Gastroesophageal sphincter (tissue), 3 donors: ENCODE results near the gene CCAR1.

Experiments used
- EP300 ChIP-seq: sonication (generic); formaldehyde crosslinking; IDR thresholded peaks from one replicate; pipeline ENCODE4 v1.6.1; 2017; ENCODE audit warnings: antibody characterized with exemption, mild to moderate bottlenecking
- POLR2A ChIP-seq, 2 donors: fragments of 450-650 bp; IDR thresholded peaks; one replicate each; pipeline ENCODE4 v1.6.1; 2017; ENCODE audit warnings: antibody characterized with exemption in 2 of 2, mild to moderate bottlenecking in 2 of 2, moderate library complexity in 1 of 2
- TF ChIP-seq, protein P1 (sequence below), 4 experiments: fragments of 200-600 bp in 2 of 4; fragments of 450-650 bp in 2 of 4; sonication (generic) in 1 of 4; IDR thresholded peaks; one replicate each; pipeline ENCODE4 v1.5.1; 2017 to 2019; ENCODE audit warnings: antibody characterized with exemption in 4 of 4, mild to moderate bottlenecking in 2 of 4, moderate library complexity in 2 of 4

DNA sequence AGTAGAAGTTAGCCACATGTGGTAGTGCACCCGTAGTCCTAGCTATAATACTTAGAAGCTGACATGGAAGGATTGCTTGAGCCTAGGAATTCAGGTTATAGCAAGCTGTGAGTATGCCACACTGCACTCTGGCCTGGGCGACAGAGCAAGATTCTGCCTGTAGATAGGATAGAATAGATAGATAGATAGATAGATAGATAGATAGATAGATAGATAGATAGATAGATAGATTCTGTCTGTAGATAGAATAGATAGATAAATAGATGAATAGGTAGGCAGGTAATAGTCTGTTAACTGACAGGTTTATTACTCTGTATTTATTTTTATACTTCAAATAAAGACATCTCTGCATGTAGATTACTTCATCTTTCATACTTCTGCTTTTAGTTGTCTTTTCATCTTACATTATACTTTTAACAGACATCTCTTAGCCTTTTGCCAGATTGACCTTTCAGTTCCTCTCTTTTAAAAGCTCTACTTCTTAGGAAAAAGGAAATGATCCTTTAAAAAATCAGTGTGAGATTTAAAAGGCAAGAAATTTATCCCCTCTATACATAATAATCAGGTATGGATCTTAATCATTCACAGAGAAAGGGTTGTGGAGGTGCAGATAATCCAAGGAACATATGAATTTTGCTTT is 31.8 kb downstream of the CCAR1 start:
- TF ChIP-seq, protein P1, sequence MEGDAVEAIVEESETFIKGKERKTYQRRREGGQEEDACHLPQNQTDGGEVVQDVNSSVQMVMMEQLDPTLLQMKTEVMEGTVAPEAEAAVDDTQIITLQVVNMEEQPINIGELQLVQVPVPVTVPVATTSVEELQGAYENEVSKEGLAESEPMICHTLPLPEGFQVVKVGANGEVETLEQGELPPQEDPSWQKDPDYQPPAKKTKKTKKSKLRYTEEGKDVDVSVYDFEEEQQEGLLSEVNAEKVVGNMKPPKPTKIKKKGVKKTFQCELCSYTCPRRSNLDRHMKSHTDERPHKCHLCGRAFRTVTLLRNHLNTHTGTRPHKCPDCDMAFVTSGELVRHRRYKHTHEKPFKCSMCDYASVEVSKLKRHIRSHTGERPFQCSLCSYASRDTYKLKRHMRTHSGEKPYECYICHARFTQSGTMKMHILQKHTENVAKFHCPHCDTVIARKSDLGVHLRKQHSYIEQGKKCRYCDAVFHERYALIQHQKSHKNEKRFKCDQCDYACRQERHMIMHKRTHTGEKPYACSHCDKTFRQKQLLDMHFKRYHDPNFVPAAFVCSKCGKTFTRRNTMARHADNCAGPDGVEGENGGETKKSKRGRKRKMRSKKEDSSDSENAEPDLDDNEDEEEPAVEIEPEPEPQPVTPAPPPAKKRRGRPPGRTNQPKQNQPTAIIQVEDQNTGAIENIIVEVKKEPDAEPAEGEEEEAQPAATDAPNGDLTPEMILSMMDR (IDR thresholded peaks at IDR 0.05): no peak
- TF ChIP-seq EP300: no peak
- TF ChIP-seq POLR2A (IDR thresholded peaks at IDR 0.05): no peak
